HCT116 (cell line): Measurements from ENCODE around the gene CYP51A1. TPM values are rescaled to one million over a fixed set of nuclear protein-coding genes. Genes with fewer than 3 reads are reported as not detected.
A peak's percentile ranks its signal among the peaks of the same experiment; 100 is the strongest.

Experiments
- ATAC-seq: fragments of 200-7000 bp; cut with Tn5 transposase; 2 replicates; pipeline ENCODE4 v1.9.1; 2020; ENCODE audit warnings: mild to moderate bottlenecking, moderate library complexity
- BruUV-seq: library from RNA; stranded (reverse); fragments of 400-500 nt; replicated peaks from 2 replicates; lab custom pipeline; 2021; lab: Mats Ljungman, UMichigan
- CTCF ChIA-PET: fragments of 300-600 bp; sonication (Branson Sonifier 250); formaldehyde crosslinking; loops from one replicate; lab custom pipeline; 2021; ENCODE audit warnings: antibody characterized with exemption; lab: Charles Lee
- POLR2A ChIA-PET: fragments of 300-600, 350-600 bp; sonication (Branson Sonifier 250); formaldehyde crosslinking; loops from one replicate; lab custom pipeline; 2021; ENCODE audit warnings: antibody characterized with exemption; lab: Charles Lee
- RAD21 ChIA-PET, 2 experiments: fragments of 300-600 bp; sonication (Branson Sonifier 250); formaldehyde crosslinking; loops; one replicate each; lab custom pipeline; 2023; ENCODE audit warnings: low total read pairs in 2 of 2; ENCODE audit not compliant: uncharacterized antibody in 2 of 2, unreplicated experiment in 2 of 2, low non-redundant PET in 1 of 2; lab: Charles Lee
- DNase-seq: peaks from one replicate; pipeline ENCODE4 v3.0.0-alpha.2; 2010; ENCODE audit warnings: low read depth, low spot score
- H2AFZ ChIP-seq: fragments of 200-600 bp; shearing (Covaris generic), sonication (generic); 2 replicates; pipeline ENCODE4 v1.6.1; 2017; ENCODE audit warnings: low read depth, mixed run types, mixed read lengths, antibody characterized with exemption, low read length; ENCODE audit not compliant: poor library complexity, severe bottlenecking
- H3K27ac ChIP-seq: 2 replicates; pipeline ENCODE4 v1.5.1; 2012; ENCODE audit warnings: low read depth, low read length
- H3K27me3 ChIP-seq: fragments of 200-600 bp; sonication (generic); 2 replicates; pipeline ENCODE4 v1.6.1; 2016; ENCODE audit warnings: mixed run types, low read length, mixed read lengths; ENCODE audit not compliant: insufficient read depth
- H3K36me3 ChIP-seq, 2 experiments: fragments of 200-500 bp in 1 of 2; fragments of 200-600 bp in 1 of 2; sonication (Bioruptor generic) in 1 of 2; sonication (generic) in 1 of 2; 2 replicates each; pipeline versions ENCODE4 v1.5.1 to v1.6.1; 2014 to 2016; ENCODE audit warnings: low read length in 2 of 2, inconsistent platforms in 1 of 2, mixed read lengths in 1 of 2, mixed run types in 1 of 2; ENCODE audit not compliant: insufficient read depth in 2 of 2, control insufficient read depth in 1 of 2
- H3K4me1 ChIP-seq, 2 experiments: fragments of 200-600 bp in 1 of 2; sonication (generic) in 1 of 2; 2 replicates each; pipeline versions ENCODE4 v1.5.1 to v1.6.1; 2012 to 2017; ENCODE audit warnings: low read length in 2 of 2, inconsistent platforms in 1 of 2, mild to moderate bottlenecking in 1 of 2, mixed read lengths in 1 of 2, mixed run types in 1 of 2, moderate library complexity in 1 of 2; ENCODE audit not compliant: insufficient read depth in 2 of 2, control insufficient read depth in 1 of 2
- H3K4me2 ChIP-seq: fragments of 200-600 bp; sonication (generic); 2 replicates; pipeline ENCODE4 v1.6.1; 2017; ENCODE audit warnings: mixed run types, low read length, mixed read lengths
- H3K4me3 ChIP-seq, 2 experiments: fragments of 200-600 bp in 1 of 2; sonication (generic) in 1 of 2; replicated peaks in 1 of 2; 2 replicates each; pipeline ENCODE4 v1.5.1; 2011 to 2016; ENCODE audit warnings: low read length in 2 of 2, control low read depth in 1 of 2, low read depth in 1 of 2, mild to moderate bottlenecking in 1 of 2, mixed read lengths in 1 of 2, mixed run types in 1 of 2
- H3K79me2 ChIP-seq: fragments of 200-600 bp; sonication (generic); 2 replicates; pipeline ENCODE4 v1.6.1; 2017; ENCODE audit warnings: mild to moderate bottlenecking, mixed run types, low read length, moderate library complexity, mixed read lengths; ENCODE audit not compliant: insufficient read depth
- H3K9ac ChIP-seq: fragments of 200-600 bp; sonication (generic); 2 replicates; pipeline ENCODE4 v1.6.1; 2016; ENCODE audit warnings: low read length, mixed read lengths
- H3K9me2 ChIP-seq: fragments of 200-600 bp; sonication (generic), shearing (Covaris generic); 2 replicates; pipeline ENCODE4 v1.6.1; 2017; ENCODE audit warnings: mixed run types, mild to moderate bottlenecking, moderate library complexity; ENCODE audit not compliant: insufficient read depth
- H3K9me3 ChIP-seq, 2 experiments: fragments of 200-500 bp in 1 of 2; fragments of 200-600 bp in 1 of 2; sonication (Bioruptor generic) in 1 of 2; sonication (generic) in 1 of 2; 2 replicates each; pipeline ENCODE4 v1.6.1; 2014 to 2017; ENCODE audit warnings: low read length in 2 of 2, mixed read lengths in 2 of 2, inconsistent platforms in 1 of 2, low read depth in 1 of 2, mild to moderate bottlenecking in 1 of 2, mixed run types in 1 of 2, moderate library complexity in 1 of 2; ENCODE audit not compliant: control insufficient read depth in 1 of 2, insufficient read depth in 1 of 2
- H4K20me1 ChIP-seq: fragments of 200-600 bp; sonication (generic), shearing (Covaris generic); 2 replicates; pipeline ENCODE4 v1.6.1; 2017; ENCODE audit warnings: mixed run types, mild to moderate bottlenecking, moderate library complexity; ENCODE audit not compliant: insufficient read depth
- ELF1 ChIP-seq: IDR thresholded peaks from 2 replicates; pipeline ENCODE4 v1.6.1; 2012; ENCODE audit warnings: low read depth, borderline replicate concordance
- EZH2 ChIP-seq: fragments of 200-600 bp; sonication (generic); IDR thresholded peaks from 2 replicates; pipeline ENCODE4 v1.6.1; 2017; ENCODE audit warnings: antibody characterized with exemption, mixed run types
- EZH2phosphoT487 ChIP-seq: fragments of 200-600 bp; IDR thresholded peaks from 2 replicates; pipeline ENCODE4 v1.6.1; 2018; ENCODE audit warnings: antibody characterized with exemption, borderline replicate concordance
- FOSL1 ChIP-seq: IDR thresholded peaks from 2 replicates; pipeline ENCODE4 v1.6.1; 2012; ENCODE audit warnings: low read depth
- JUND ChIP-seq: IDR thresholded peaks from 2 replicates; pipeline ENCODE4 v1.6.1; 2012
- POLR2A ChIP-seq: IDR thresholded peaks from 2 replicates; pipeline ENCODE4 v1.7.0; 2011; ENCODE audit warnings: borderline replicate concordance; ENCODE audit not compliant: insufficient read depth, insufficient read length; ENCODE audit errors: extremely low read depth
- RAD21 ChIP-seq: IDR thresholded peaks from 2 replicates; pipeline ENCODE4 v1.6.1; 2012; ENCODE audit warnings: low read depth, mild to moderate bottlenecking
- SP1 ChIP-seq: IDR thresholded peaks from 2 replicates; pipeline ENCODE4 v1.6.1; 2012; ENCODE audit warnings: low read depth
- YY1 ChIP-seq: IDR thresholded peaks from 2 replicates; pipeline ENCODE4 v1.6.1; 2011; ENCODE audit warnings: low read length, low read depth, moderate library complexity, mild to moderate bottlenecking; ENCODE audit not compliant: insufficient replicate concordance; ENCODE audit errors: extremely low read depth
- ZFX ChIP-seq: fragments of 450-650 bp; IDR thresholded peaks from 2 replicates; pipeline ENCODE4 v1.6.1; 2017
- ZNF274 ChIP-seq: fragments of 200-500 bp; sonication (Bioruptor generic); IDR thresholded peaks from 2 replicates; pipeline ENCODE4 v1.6.1; 2014; ENCODE audit warnings: mild to moderate bottlenecking, low read depth, low read length, inconsistent platforms
- intact Hi-C: fragments of 100-400 bp; cut with micrococcal nuclease; formaldehyde crosslinking; loops from 2 replicates; pipeline ENCODE4 v1.10.0; 2022
- total RNA-seq: library from RNA; stranded (reverse); gene quantifications from one replicate; pipeline ENCODE4 v1.2.1, GENCODE V29; 2021; ENCODE audit not compliant: unreplicated experiment
- TF ChIP-seq, protein P1 (sequence below): IDR thresholded peaks from 2 replicates; pipeline ENCODE4 v1.6.1; 2012

The CYP51A1 gene
- total RNA-seq, 1 experiment from 2014 or later = 85.7 TPM

DNA sequence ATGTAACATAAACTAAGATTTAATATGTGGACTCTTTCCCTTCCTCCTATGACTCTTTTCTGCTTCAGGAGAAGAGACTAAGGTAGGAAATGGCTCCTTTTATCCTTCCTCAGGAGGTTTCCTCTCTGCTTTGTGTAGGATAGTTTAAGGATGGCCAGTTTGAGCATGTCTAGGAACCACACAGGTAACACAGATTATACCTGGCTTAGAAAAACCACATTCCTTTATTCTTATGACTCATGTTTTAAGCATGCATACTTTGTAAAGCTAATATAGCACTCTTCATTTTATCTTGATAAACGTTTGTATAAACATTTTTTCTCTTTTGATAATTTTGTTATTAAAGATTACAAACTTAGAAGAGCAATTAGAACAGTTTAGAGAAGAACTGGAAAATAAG is 57.8 kb downstream of the CYP51A1 start (continued):
- TF ChIP-seq EZH2phosphoT487 (no peak), EZH2 (no peak), RAD21 (no peak), SP1 (peak; percentile 15; the same call in 1 of the 2 replicates), ZNF274 (no peak), ZFX (no peak), FOSL1 (peak; percentile 52; the same call in 1 of the 2 replicates), POLR2A (no peak), ELF1 (no peak)
- TF ChIP-seq, protein P1, sequence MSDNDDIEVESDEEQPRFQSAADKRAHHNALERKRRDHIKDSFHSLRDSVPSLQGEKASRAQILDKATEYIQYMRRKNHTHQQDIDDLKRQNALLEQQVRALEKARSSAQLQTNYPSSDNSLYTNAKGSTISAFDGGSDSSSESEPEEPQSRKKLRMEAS = no peak

GRCh38 chr7:92075455-92076158 is 58.7 kb downstream of the CYP51A1 start:
- H3K4me3 ChIP-seq = no peak overlapping the region
- no TSS peak for BruUV-seq
- no peaks in the 10 kb centered on the region for H4K20me1 ChIP-seq
- DNase-seq (no peak), ATAC-seq (no peak; the same call in 1 of the 2 replicates)
- H3K9me3 ChIP-seq = no peaks in the 10 kb centered on the region
- no peaks in the 10 kb centered on the region for H3K27me3 ChIP-seq
- no peak overlapping the region for H2AFZ ChIP-seq
- no peak for TF ChIP-seq ELF1
- TF ChIP-seq ZFX = no peak
- no peak for TF ChIP-seq YY1
- TF ChIP-seq, protein P1 = no peak
- TF ChIP-seq JUND = no peak
- ChIA-PET POLR2A (no interaction called here), RAD21 (no interaction called here), CTCF (no interaction called here)
- peaks cover 8 to 15% of the 10 kb centered on the region in 2 experiments for H3K4me1 ChIP-seq
- peaks cover 0 to 2% of the 10 kb centered on the region in 2 experiments; a peak in 1 of 4 replicates for H3K36me3 ChIP-seq
- H3K9me2 ChIP-seq = no peaks in the 10 kb centered on the region
- peak overlapping the region; percentile 67; the same call in 1 of the 2 replicates for H3K4me2 ChIP-seq
- no peak overlapping the region; the same call in 1 of the 2 replicates for H3K27ac ChIP-seq
- no peaks in the 10 kb centered on the region for H3K79me2 ChIP-seq
- no peak overlapping the region for H3K9ac ChIP-seq
- intact Hi-C loops = no loop called here
